22Rv1 (cell line): Measurements from ENCODE around the gene CPXM1.

ENCODE experiments used
- ZFX ChIP-seq: fragments of 450-650 bp; IDR thresholded peaks from 2 replicates; pipeline ENCODE4 v1.6.1; 2017; ENCODE audit warnings: antibody characterized with exemption, borderline replicate concordance
- TF ChIP-seq, protein P1 (sequence below): fragments of 450-650 bp; IDR thresholded peaks from 2 replicates; pipeline ENCODE4 v1.5.1; 2017; ENCODE audit warnings: mild to moderate bottlenecking

DNA sequence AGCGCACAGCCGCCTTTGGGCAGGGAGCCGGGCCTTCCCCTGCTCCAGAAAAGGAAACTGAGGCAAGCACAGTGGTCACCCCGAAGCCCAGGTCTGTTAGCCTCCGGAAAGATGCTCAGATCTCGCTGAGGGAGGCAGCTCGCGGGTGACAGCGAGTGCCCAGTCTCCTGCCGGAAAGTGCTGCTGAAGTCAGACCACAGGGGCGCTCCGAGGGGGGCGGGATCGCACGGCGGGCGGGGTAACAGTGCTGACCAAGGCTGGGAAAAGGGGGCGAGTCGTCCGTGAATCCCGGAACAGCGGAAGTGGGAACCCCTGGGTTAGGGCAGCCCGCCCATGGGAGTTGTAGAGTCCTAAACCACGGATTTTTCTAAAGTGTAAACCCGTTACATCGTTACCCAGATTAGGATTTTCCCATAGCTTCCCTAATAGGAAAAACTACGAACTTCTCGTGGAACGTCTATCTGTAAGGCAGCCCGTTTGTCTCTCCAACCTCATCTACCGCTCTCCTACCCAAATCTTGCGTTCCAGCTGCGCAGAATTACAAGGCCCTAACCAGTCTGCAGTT is 40.6 kb upstream of the CPXM1 start:
- TF ChIP-seq, protein P1, sequence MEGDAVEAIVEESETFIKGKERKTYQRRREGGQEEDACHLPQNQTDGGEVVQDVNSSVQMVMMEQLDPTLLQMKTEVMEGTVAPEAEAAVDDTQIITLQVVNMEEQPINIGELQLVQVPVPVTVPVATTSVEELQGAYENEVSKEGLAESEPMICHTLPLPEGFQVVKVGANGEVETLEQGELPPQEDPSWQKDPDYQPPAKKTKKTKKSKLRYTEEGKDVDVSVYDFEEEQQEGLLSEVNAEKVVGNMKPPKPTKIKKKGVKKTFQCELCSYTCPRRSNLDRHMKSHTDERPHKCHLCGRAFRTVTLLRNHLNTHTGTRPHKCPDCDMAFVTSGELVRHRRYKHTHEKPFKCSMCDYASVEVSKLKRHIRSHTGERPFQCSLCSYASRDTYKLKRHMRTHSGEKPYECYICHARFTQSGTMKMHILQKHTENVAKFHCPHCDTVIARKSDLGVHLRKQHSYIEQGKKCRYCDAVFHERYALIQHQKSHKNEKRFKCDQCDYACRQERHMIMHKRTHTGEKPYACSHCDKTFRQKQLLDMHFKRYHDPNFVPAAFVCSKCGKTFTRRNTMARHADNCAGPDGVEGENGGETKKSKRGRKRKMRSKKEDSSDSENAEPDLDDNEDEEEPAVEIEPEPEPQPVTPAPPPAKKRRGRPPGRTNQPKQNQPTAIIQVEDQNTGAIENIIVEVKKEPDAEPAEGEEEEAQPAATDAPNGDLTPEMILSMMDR = no peak
- no peak for TF ChIP-seq ZFX
